Kidney (tissue), 14 donors: ENCODE measurements around the gene APBA1. TPM values are rescaled to one million over a fixed set of nuclear protein-coding genes. Genes with fewer than 3 reads are reported as not detected.

ENCODE experiments used
- DNase-seq, 5 donors: peaks; one replicate each; pipeline ENCODE4 v3.0.0-alpha.2; 2013 to 2020
- FAIRE-seq: peaks from 2 replicates; lab custom pipeline; 2012; peaks lifted over from hg19 to GRCh38; lab: Jason Lieb, UNC
- H3K27ac ChIP-seq, 2 donors: one replicate each; pipeline ENCODE4 v1.7.0; 2013; ENCODE audit warnings: low read depth in 2 of 2, low read length in 2 of 2, inconsistent platforms in 1 of 2
- H3K27me3 ChIP-seq: one replicate; pipeline ENCODE4 v1.7.1; 2013; ENCODE audit warnings: low read length, inconsistent platforms; ENCODE audit not compliant: control insufficient read depth, insufficient read depth
- H3K36me3 ChIP-seq, 3 donors: one replicate each; pipeline versions ENCODE4 v1.7.0 to v1.7.1; 2013; ENCODE audit warnings: low read length in 3 of 3, control low read depth in 1 of 3, inconsistent platforms in 1 of 3; ENCODE audit not compliant: insufficient read depth in 3 of 3, control insufficient read depth in 2 of 3
- H3K4me1 ChIP-seq, 3 donors: one replicate each; pipeline versions ENCODE4 v1.7.0 to v1.7.1; 2013; ENCODE audit warnings: low read length in 3 of 3, inconsistent platforms in 1 of 3, low read depth in 1 of 3; ENCODE audit not compliant: control insufficient read depth in 2 of 3, insufficient read depth in 2 of 3
- H3K4me3 ChIP-seq, 3 donors: one replicate each; pipeline versions ENCODE4 v1.7.0 to v1.8.1; 2013; ENCODE audit warnings: low read length in 3 of 3, control low read depth in 1 of 3, inconsistent platforms in 1 of 3
- H3K9ac ChIP-seq, 3 donors: one replicate each; pipeline versions ENCODE4 v1.7.0 to v1.7.1; 2013; ENCODE audit warnings: low read length in 3 of 3, control low read depth in 1 of 3, inconsistent platforms in 1 of 3
- H3K9me3 ChIP-seq, 3 donors: one replicate each; pipeline versions ENCODE4 v1.7.0 to v1.7.1; 2013; ENCODE audit warnings: low read length in 3 of 3, control low read depth in 1 of 3, inconsistent platforms in 1 of 3; ENCODE audit not compliant: control insufficient read depth in 2 of 3, insufficient read depth in 1 of 3
- intact Hi-C: fragments of 100-400 bp; cut with DNase I; formaldehyde crosslinking; loops from one replicate; pipeline ENCODE4 v1.11.1; 2022
- polyA plus RNA-seq: library from polyadenylated mRNA; stranded (reverse); fragments of 350-450 nt; fragmentation: Illumina TruSeq; extraction: RNeasy Lipid Tissue Mini Kit (QIAGEN cat#74804); gene quantifications from one replicate; pipeline ENCODE4 v1.2.3, GENCODE V29; 2014; ENCODE audit warnings: low read depth, low replicate concordance; ENCODE audit not compliant: insufficient read depth
- total RNA-seq: library from RNA; stranded (reverse); fragmentation: NEBNext Ultra II Directional; extraction: Animal tissue kit (Norgen Biotek cat#: 25700); gene quantifications from one replicate; pipeline ENCODE4 v1.2.1, GENCODE V29; 2021
- TF ChIP-seq, protein P1 (sequence below): IDR thresholded peaks from 3 replicates; pipeline ENCODE4 v1.5.1; 2012; ENCODE audit warnings: mild to moderate bottlenecking, moderate library complexity, borderline replicate concordance; ENCODE audit not compliant: insufficient read depth; ENCODE audit errors: extremely low read depth
- donor health status: control.
- donor health status: control.
- donor health status: control.
- donor health status: control.
- donor health status: control.
- donor health status: DM: yes; HTN: yes; CAD: no.
- donor health status: Normal renal cell carcinoma (clear cell type).

APBA1 gene
- total and polyA plus RNA-seq, 2 donors from 2014 or later: 1.3 to 5.1 TPM

DNA sequence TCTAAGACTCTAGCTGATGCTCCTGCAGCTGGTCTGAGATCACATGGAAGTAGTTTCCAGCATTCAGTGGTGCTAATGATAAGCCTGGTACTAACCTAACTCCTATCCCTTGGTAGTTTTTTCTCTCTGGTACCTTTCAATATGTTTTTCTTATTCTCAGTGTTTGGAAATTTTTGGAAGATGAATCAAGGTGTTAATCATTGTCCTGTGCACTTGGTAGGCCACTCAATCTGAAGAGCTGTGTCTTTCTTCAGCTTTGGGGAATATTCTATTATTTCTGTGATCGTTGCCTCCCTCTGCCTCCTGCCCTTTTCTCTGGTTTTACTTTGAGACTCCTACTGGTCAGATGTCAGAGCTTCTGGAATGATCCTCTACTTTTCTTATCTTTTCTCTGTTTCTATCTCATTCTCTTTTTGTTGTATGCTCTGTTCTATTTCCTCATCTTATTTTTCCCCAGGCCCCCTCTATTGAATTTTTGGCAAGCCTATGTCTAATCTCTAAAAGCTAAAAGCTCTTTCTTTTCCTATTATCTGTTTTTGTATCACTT lies 136.8 kb downstream of the APBA1 start:
- Histone ChIP-seq H3K9ac (no peak overlapping the region), H3K4me3 (no peak overlapping the region), H3K27me3 (no peaks in the 10 kb centered on the region), H3K9me3 (no peaks in the 10 kb centered on the region), H3K36me3 (no peaks in the 10 kb centered on the region), H3K4me1 (no peaks in the 10 kb centered on the region), H3K27ac (no peak overlapping the region)
- FAIRE-seq (no peak), DNase-seq (no peak)
- intact Hi-C loops: no loop called here
- TF ChIP-seq, protein P1, sequence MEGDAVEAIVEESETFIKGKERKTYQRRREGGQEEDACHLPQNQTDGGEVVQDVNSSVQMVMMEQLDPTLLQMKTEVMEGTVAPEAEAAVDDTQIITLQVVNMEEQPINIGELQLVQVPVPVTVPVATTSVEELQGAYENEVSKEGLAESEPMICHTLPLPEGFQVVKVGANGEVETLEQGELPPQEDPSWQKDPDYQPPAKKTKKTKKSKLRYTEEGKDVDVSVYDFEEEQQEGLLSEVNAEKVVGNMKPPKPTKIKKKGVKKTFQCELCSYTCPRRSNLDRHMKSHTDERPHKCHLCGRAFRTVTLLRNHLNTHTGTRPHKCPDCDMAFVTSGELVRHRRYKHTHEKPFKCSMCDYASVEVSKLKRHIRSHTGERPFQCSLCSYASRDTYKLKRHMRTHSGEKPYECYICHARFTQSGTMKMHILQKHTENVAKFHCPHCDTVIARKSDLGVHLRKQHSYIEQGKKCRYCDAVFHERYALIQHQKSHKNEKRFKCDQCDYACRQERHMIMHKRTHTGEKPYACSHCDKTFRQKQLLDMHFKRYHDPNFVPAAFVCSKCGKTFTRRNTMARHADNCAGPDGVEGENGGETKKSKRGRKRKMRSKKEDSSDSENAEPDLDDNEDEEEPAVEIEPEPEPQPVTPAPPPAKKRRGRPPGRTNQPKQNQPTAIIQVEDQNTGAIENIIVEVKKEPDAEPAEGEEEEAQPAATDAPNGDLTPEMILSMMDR: no peak

DNA sequence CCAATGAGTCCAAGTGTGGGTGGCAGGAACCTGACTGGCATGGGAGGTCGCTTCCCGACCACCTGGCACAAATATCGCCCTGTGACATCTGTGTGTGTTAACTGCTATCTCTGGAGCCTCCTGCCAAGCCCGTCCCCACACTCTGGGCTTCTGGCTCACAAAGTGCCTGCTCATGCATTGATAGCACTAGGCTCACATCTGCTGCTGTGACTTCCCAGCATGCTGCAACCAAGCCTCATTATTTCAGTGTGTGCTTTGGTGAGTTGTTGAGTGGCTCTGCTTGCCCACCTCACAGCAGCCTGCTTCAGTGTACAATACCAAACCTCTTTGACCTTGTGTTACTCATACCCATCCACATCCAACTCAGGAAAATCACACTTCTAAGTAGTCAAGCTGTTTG lies 139.8 kb downstream of the APBA1 start:
- intact Hi-C loops: no loop called here
- no peak for DNase-seq
- H3K4me1 ChIP-seq: no peaks in the 10 kb centered on the region
- H3K4me3 ChIP-seq: no peak overlapping the region
- no peak overlapping the region for H3K9ac ChIP-seq
- H3K36me3 ChIP-seq: no peaks in the 10 kb centered on the region
- H3K27me3 ChIP-seq: no peaks in the 10 kb centered on the region
- no peak for FAIRE-seq
- H3K9me3 ChIP-seq: no peaks in the 10 kb centered on the region
- H3K27ac ChIP-seq: no peak overlapping the region
- TF ChIP-seq, protein P1: no peak

DNA sequence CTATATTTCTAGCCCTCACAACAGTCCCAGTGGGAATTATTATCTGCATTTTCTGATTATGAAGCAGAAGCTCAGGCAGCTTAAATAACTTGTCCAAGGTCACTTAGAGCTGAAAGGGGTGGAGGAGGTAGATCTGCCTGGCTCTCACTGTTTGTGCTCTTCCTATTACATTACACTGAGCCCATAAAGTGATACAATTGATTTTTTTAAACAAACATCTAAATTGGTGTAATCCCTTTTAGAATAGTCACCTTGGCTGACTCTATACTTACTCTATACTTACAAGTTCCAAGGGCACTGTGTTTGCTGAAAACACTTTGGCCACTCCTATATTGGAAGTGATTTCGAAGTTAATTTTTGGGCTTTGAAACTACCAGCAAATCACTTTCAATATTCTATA lies 144.7 kb downstream of the APBA1 start:
- no peaks in the 10 kb centered on the region for H3K9me3 ChIP-seq
- no peaks in the 10 kb centered on the region for H3K4me1 ChIP-seq
- FAIRE-seq (no peak), DNase-seq (no peak)
- TF ChIP-seq, protein P1: no peak
- intact Hi-C loops: no loop called here
- no peaks in the 10 kb centered on the region for H3K36me3 ChIP-seq
- H3K27ac ChIP-seq: no peak overlapping the region
- no peak overlapping the region for H3K4me3 ChIP-seq
- no peak overlapping the region for H3K9ac ChIP-seq
- no peaks in the 10 kb centered on the region for H3K27me3 ChIP-seq

DNA sequence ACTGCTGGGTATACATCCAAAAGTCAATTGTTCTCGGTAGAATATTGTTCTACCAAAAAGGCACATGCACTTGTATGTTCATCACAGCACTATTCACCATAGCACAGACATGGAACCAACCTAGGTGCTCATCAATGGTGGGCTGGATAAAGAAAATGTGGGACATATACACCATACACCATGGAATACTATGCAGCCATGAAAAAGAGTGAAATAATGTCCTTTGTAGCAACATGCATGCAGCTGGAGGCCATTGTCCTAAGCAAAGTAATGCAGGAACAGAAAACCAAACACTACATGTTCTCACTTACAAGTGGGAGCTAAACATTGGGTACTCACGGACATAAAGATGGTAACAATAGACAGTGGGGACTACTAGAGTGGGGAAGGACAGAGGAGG lies 145.5 kb downstream of the APBA1 start:
- intact Hi-C loops: no loop called here
- no peaks in the 10 kb centered on the region for H3K9me3 ChIP-seq
- TF ChIP-seq, protein P1: no peak
- no peaks in the 10 kb centered on the region for H3K4me1 ChIP-seq
- H3K4me3 ChIP-seq: no peak overlapping the region
- no peak for FAIRE-seq
- H3K27ac ChIP-seq: no peak overlapping the region
- no peaks in the 10 kb centered on the region for H3K36me3 ChIP-seq
- no peaks in the 10 kb centered on the region for H3K27me3 ChIP-seq
- DNase-seq: no peak
- no peak overlapping the region for H3K9ac ChIP-seq
